Activated CD4-positive, alpha-beta memory T cell treated with anti-CD3 and anti-CD28 coated beads, Interleukin-2, amount 10 ng/mL, durations not matched to agents 7 days and 5 days (primary cell): ENCODE results near the gene TRMT5. TPM values are rescaled to one million over a fixed set of nuclear protein-coding genes. Genes with fewer than 3 reads are reported as not detected.

Experiments
- CTCF ChIA-PET: fragments of 350-600 bp; sonication (Branson Sonifier 250); formaldehyde crosslinking; loops from one replicate; lab custom pipeline; 2021; ENCODE audit warnings: antibody characterized with exemption, inconsistent platforms; lab: Charles Lee
- POLR2A ChIA-PET: fragments of 350-600 bp; sonication (Branson Sonifier 250); formaldehyde crosslinking; loops from one replicate; lab custom pipeline; 2021; ENCODE audit warnings: antibody characterized with exemption; lab: Charles Lee
- DNase-seq: peaks from one replicate; pipeline ENCODE4 v3.0.0-alpha.2; 2020
- H3K27ac Mint-ChIP-seq: one replicate; pipeline ENCODE4 v1.8.0; 2021; ENCODE audit warnings: mild to moderate bottlenecking, mixed read lengths
- H3K27me3 Mint-ChIP-seq: one replicate; pipeline ENCODE4 v1.8.0; 2021; ENCODE audit warnings: mixed read lengths
- H3K36me3 Mint-ChIP-seq: one replicate; pipeline ENCODE4 v1.8.0; 2021; ENCODE audit warnings: low read depth, mixed read lengths
- H3K4me1 Mint-ChIP-seq: one replicate; pipeline ENCODE4 v1.8.0; 2021; ENCODE audit warnings: mixed read lengths
- H3K4me3 Mint-ChIP-seq: one replicate; pipeline ENCODE4 v1.8.0; 2021; ENCODE audit warnings: mild to moderate bottlenecking, mixed read lengths
- H3K9me3 Mint-ChIP-seq: one replicate; pipeline ENCODE4 v1.8.0; 2021; ENCODE audit warnings: mixed read lengths
- total RNA-seq, 2 experiments: library from RNA; stranded (reverse); gene quantifications; one replicate each; pipeline ENCODE4 v1.2.3, GENCODE V29; 2021

The TRMT5 gene
- total RNA-seq, 2 experiments from 2014 or later: 6.6 to 7.1 TPM

DNA sequence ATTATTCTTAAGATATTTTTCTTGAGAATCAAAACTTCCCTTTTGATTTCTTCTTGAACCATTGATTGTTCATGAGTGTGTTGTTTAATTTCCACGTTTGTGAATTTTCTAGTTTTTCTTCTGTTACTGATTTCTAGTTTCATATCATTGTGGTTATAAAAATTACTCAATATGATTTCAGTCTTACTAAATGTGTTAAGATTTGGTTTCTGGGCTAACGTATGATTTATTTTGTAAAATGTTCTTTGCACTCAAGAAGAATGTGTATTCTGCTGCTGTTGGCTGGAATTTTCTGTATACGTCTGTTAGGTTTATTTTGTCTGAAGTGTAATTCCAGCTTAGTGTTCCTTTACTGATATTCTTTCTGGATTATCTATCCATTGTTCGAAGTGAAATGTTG, 24.7 kb downstream of the TRMT5 start:
- Mint-ChIP-seq H3K27ac (no peak overlapping the region), H3K9me3 (peaks cover 39% of the 10 kb centered on the region), H3K4me3 (no peak overlapping the region), H3K4me1 (peaks cover 14% of the 10 kb centered on the region), H3K36me3 (peaks cover 49% of the 10 kb centered on the region), H3K27me3 (no peaks in the 10 kb centered on the region)
- ChIA-PET POLR2A (no interaction called here), CTCF (no interaction called here)
- no peak for DNase-seq

DNA sequence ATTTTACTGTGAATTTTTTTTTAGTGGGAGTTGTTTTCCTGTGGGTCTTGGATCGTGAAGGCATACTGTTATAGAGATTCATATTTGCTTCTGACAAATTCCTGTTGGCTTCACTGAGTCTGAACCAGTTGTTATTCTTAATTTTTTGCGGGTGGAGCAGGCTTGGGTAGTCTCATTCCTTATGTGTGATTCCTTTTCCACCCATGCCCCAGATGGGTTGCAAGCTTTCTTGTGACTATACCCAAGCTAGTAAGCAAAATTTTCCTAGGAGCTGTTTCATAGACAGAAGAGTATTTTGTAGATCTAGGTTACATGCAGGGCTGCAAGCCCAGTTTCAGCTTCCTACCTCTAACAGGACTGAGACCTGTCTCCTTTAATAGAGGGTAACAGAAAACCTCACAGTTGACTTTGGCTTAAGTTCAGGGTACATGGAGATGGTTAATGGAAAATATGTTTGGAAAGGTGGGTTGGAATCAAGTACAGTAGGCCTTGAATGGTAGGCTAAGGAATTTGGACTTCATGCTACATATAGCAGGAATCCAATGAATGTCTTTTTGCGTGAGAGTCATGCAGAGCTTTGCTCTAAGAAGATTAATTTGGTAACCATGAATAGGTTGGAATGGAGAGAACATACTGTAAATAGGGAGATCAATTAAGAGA, 29.0 kb downstream of the TRMT5 start:
- H3K9me3 Mint-ChIP-seq: peaks cover 13% of the 10 kb centered on the region
- H3K4me1 Mint-ChIP-seq: peaks cover 9% of the 10 kb centered on the region
- no peak for DNase-seq
- no peak overlapping the region for H3K27ac Mint-ChIP-seq
- no peak overlapping the region for H3K4me3 Mint-ChIP-seq
- ChIA-PET POLR2A (no interaction called here), CTCF (interaction anchor here (0.7 kb wide), 1 partner anchor 49 kb away, joined by 7 read pairs; no protein-coding TSS in a partner anchor)
- peaks cover 23% of the 10 kb centered on the region for H3K36me3 Mint-ChIP-seq
- H3K27me3 Mint-ChIP-seq: no peaks in the 10 kb centered on the region

- Mint-ChIP-seq H3K9me3 (peaks cover 5% of the 10 kb centered on the region), H3K36me3 (peaks cover 16% of the 10 kb centered on the region), H3K27me3 (no peaks in the 10 kb centered on the region), H3K4me1 (peaks cover 13% of the 10 kb centered on the region), H3K27ac (no peak overlapping the region), H3K4me3 (no peak overlapping the region)
- ChIA-PET POLR2A (no interaction called here), CTCF (no interaction called here)
- DNase-seq: no peak
These were observed 34.1 kb downstream of the TRMT5 start for GRCh38 chr14:60946773-60947172.

GRCh38 chr14:60945984-60946383, 34.9 kb downstream of the TRMT5 start:
- H3K9me3 Mint-ChIP-seq: peaks cover 5% of the 10 kb centered on the region
- H3K27me3 Mint-ChIP-seq: no peaks in the 10 kb centered on the region
- peaks cover 19% of the 10 kb centered on the region for H3K36me3 Mint-ChIP-seq
- no peak overlapping the region for H3K27ac Mint-ChIP-seq
- ChIA-PET POLR2A (no interaction called here), CTCF (no interaction called here)
- no peak overlapping the region for H3K4me3 Mint-ChIP-seq
- DNase-seq: no peak
- peaks cover 13% of the 10 kb centered on the region for H3K4me1 Mint-ChIP-seq

DNA sequence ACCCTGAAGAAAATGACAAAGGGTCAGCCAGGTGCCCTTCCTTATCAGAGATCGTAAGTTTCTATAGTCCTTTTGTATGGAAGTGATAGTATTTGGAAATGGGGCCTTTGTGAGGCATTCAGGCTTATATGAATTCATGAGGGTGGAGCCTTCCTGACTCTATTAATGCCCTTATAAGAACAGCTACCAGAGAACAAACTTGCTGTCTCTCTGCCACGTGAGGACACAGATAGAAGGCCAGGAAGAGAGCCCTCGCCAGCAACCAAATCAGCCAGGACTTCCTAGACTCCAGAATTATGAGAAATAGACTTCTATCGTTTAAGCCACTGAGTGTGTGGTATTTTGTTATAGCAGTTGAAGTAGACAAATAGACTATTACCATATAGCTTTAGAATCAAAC, 36.7 kb downstream of the TRMT5 start:
- no peak for DNase-seq
- H3K4me1 Mint-ChIP-seq: peaks cover 13% of the 10 kb centered on the region
- no peaks in the 10 kb centered on the region for H3K27me3 Mint-ChIP-seq
- H3K4me3 Mint-ChIP-seq: no peak overlapping the region
- ChIA-PET CTCF (no interaction called here), POLR2A (no interaction called here)
- peaks cover 5% of the 10 kb centered on the region for H3K9me3 Mint-ChIP-seq
- H3K27ac Mint-ChIP-seq: no peak overlapping the region
- peaks cover 19% of the 10 kb centered on the region for H3K36me3 Mint-ChIP-seq

DNA sequence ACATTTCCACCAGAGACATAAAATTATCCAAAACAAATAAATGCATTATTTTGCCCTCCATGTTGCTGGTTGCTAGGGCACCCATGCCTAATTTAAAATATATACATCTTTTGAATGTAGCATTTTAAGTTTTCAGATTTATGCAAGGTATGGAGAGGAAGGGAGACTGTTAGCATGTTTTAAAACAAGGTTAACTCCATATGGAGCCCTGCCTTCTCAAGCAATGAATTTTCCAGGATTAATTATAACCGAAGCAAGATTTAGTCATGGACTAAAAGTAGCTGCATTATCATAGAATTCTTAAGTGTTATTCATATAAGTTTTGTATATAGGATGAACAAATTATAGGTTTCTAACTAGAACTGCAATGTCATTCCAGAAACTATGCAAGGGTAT, 37.2 kb downstream of the TRMT5 start:
- Mint-ChIP-seq H3K27ac (no peak overlapping the region), H3K36me3 (peaks cover 18% of the 10 kb centered on the region), H3K27me3 (no peaks in the 10 kb centered on the region), H3K4me3 (no peak overlapping the region), H3K9me3 (peaks cover 5% of the 10 kb centered on the region), H3K4me1 (peaks cover 13% of the 10 kb centered on the region)
- ChIA-PET POLR2A (no interaction called here), CTCF (no interaction called here)
- DNase-seq: no peak

DNA sequence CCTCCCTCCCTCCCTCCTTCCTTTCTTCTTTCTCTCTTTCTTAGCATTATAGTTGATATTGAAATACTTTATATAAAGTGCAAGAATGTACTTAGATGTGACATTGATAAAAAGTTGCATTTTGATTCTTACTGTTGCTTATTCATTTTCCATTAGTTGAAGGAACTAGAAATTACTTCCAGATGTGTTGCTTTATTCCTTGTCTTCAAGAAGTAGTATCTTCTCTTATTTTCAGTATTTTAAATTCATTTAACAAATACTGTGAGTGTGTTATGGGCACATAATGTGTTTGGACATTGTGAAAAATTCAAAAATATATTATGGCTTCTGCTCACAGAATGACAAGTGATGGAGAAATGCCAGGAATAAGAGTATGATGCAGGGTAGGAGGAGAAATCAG, 45.6 kb downstream of the TRMT5 start:
- H3K9me3 Mint-ChIP-seq: peaks cover 3% of the 10 kb centered on the region
- H3K27ac Mint-ChIP-seq: no peak overlapping the region
- ChIA-PET POLR2A (no interaction called here), CTCF (no interaction called here)
- DNase-seq: no peak
- no peaks in the 10 kb centered on the region for H3K4me1 Mint-ChIP-seq
- H3K27me3 Mint-ChIP-seq: no peaks in the 10 kb centered on the region
- no peak overlapping the region for H3K4me3 Mint-ChIP-seq
- no peaks in the 10 kb centered on the region for H3K36me3 Mint-ChIP-seq

DNA sequence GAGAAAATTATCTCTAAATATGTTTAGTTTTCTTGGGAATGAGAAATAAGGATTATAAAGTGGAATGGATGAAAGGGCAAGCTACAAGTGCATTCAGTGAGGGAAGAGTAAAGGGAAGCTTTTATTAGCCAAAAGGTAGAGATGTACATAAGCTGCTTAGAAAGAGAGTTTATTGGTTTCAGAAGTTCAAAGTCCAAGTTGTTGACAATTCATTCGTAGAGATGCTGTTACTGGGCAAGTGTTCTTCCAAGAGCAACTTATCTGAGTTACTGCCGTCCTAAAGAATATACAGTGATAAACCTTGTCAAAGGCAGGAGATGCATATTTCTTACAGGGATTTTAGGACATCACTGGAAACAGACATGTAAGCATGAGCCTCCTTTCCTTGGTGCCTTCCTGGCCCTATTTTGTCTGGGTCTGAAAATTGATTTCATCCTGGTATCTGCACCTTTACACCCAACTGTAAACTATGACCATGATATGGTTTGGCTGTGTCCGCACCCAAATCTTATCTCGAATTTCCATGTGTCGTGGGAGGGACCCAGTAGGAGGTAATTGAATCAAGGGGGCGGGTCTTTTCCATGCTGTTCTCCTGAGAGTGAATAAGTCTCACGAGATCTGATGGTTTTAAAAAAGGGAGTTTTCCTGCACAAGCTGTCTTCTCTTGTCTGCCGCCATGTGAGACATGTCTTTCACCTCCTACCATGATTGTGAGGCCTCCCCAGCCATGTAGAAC, 46.8 kb downstream of the TRMT5 start:
- POLR2A ChIA-PET: no interaction called here

GRCh38 chr14:60931218-60931617, 49.7 kb downstream of the TRMT5 start:
- DNase-seq: no peak
- H3K36me3 Mint-ChIP-seq: no peaks in the 10 kb centered on the region
- POLR2A ChIA-PET: no interaction called here
- no peaks in the 10 kb centered on the region for H3K4me1 Mint-ChIP-seq
- CTCF ChIA-PET: no interaction called here
- H3K27me3 Mint-ChIP-seq: no peaks in the 10 kb centered on the region
- no peak overlapping the region for H3K4me3 Mint-ChIP-seq
- H3K27ac Mint-ChIP-seq: no peak overlapping the region
- peaks cover 3% of the 10 kb centered on the region for H3K9me3 Mint-ChIP-seq

More for the DNA sequence above, 46.8 kb downstream of the TRMT5 start:
- H3K4me1 Mint-ChIP-seq: no peaks in the 10 kb centered on the region
- CTCF ChIA-PET: no interaction called here
- DNase-seq: no peak
- peaks cover 3% of the 10 kb centered on the region for H3K9me3 Mint-ChIP-seq
- no peak overlapping the region for H3K27ac Mint-ChIP-seq
- no peaks in the 10 kb centered on the region for H3K36me3 Mint-ChIP-seq
- no peak overlapping the region for H3K4me3 Mint-ChIP-seq
- H3K27me3 Mint-ChIP-seq: no peaks in the 10 kb centered on the region

DNA sequence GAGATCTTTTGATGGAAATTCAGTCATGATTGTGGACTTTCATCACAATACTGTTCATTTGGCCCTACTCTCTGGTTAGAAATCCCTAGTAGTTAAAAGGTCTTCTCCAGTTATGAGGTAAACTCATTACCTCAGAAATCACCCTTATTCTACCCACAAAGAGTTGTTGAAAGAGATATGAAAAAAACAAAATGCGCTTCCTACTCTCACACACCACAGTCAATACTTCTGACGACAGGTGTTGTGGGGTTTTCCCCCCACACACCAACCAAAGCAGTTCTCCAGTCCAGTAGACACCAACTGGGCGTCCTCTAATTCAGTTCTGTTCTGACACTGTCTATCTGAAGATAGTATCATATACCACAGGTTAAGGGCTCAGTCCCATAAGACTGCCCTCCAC, 54.9 kb downstream of the TRMT5 start:
- no peak overlapping the region for H3K4me3 Mint-ChIP-seq
- no peaks in the 10 kb centered on the region for H3K27me3 Mint-ChIP-seq
- POLR2A ChIA-PET: no interaction called here
- H3K27ac Mint-ChIP-seq: no peak overlapping the region
- no peak for DNase-seq
- no peaks in the 10 kb centered on the region for H3K9me3 Mint-ChIP-seq
- CTCF ChIA-PET: no interaction called here
- no peaks in the 10 kb centered on the region for H3K36me3 Mint-ChIP-seq
- no peaks in the 10 kb centered on the region for H3K4me1 Mint-ChIP-seq

- ChIA-PET POLR2A (no interaction called here), CTCF (no interaction called here)
- Mint-ChIP-seq H3K4me1 (no peaks in the 10 kb centered on the region), H3K36me3 (no peaks in the 10 kb centered on the region), H3K9me3 (no peaks in the 10 kb centered on the region), H3K27ac (no peak overlapping the region), H3K27me3 (no peaks in the 10 kb centered on the region), H3K4me3 (no peak overlapping the region)
- no peak for DNase-seq
These were observed 55.6 kb downstream of the TRMT5 start for GRCh38 chr14:60925286-60925685.

DNA sequence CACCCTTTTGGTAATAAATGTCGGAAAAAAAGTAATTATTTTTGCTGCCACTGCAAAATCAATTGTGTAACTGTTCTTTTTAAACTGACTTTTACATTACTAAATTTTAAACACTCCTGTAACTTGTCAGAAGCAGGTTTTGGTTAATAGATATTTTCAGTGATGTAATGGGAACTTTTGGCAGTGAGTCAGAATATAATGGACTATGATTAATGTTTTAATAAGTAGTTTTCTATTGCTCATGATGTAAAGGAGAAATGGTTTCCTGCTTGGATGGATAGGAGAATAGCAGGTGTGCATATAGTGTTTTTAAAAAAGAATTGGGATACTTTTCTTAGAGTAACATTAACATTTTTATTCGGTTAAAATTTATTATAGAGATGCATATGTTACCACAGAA, 58.8 kb downstream of the TRMT5 start:
- ChIA-PET POLR2A (no interaction called here), CTCF (no interaction called here)
- H3K9me3 Mint-ChIP-seq: no peaks in the 10 kb centered on the region
- H3K27ac Mint-ChIP-seq: no peak overlapping the region
- no peak overlapping the region for H3K4me3 Mint-ChIP-seq
- DNase-seq: no peak
- H3K36me3 Mint-ChIP-seq: no peaks in the 10 kb centered on the region
- H3K27me3 Mint-ChIP-seq: no peaks in the 10 kb centered on the region
- H3K4me1 Mint-ChIP-seq: no peaks in the 10 kb centered on the region
